Fibroblast of skin of right biceps (primary cell): ENCODE data around the gene CAPN2.

Experiments used
- DNase-seq: peaks from one replicate; pipeline ENCODE4 v3.0.0-alpha.2; 2013

Gene CAPN2

DNA sequence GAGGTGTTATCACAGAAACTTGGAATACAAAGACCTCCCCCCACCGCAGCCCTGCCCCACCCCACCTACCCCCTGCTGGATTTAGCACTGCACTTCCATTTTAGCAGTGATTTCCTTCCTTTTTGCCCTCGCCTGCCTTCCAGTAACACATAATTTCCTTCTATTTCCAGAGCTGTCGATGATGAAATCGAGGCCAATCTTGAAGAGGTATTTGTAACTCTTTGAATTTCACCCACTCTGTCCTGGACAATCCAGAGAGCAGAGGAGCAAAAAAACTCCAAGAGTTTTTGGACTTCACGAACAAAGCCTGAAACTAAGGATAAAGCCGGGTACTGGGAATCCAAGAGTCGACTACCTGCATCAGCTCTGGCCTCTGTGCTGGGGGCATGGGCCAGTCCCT is 49.1 kb downstream of the CAPN2 start:
- DNase-seq: no peak

DNA sequence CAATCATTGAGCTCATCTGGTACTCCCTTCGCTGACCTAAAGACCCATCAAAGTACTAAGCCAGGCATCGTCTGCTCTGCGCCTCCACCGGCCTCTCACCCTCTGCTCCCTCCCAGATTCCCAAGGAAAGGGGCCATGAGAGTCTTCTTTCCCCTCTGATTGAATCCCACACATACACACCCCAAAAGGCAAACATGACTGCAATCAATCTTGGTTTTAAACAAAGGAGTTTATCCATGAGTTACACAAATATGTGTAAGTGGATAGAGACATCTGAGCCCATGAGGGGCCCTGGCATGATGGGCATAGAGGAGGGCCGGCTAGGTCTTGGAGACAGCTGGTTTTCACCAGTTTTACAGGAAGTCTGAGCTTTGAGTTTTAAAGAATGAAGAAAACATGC is 50.9 kb downstream of the CAPN2 start:
- no peak for DNase-seq

DNA sequence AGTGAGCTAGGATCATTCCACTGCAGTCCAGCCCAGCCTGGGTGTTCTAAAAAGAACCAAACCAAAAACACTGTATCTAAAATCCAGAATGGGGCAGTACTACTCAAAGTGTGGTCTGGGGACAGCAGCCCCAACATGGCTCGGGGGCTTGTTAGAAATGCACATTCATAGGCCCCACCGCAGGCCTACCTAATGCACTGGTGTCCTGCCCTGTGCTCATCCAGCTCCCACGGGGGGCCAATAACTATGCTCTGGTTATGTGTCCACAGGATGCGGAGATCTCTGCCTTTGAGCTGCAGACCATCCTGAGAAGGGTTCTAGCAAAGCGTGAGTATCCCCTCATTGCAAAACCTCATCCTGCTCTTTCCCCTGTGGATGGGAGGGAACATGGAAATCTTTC is 51.5 kb downstream of the CAPN2 start:
- DNase-seq: no peak

DNA sequence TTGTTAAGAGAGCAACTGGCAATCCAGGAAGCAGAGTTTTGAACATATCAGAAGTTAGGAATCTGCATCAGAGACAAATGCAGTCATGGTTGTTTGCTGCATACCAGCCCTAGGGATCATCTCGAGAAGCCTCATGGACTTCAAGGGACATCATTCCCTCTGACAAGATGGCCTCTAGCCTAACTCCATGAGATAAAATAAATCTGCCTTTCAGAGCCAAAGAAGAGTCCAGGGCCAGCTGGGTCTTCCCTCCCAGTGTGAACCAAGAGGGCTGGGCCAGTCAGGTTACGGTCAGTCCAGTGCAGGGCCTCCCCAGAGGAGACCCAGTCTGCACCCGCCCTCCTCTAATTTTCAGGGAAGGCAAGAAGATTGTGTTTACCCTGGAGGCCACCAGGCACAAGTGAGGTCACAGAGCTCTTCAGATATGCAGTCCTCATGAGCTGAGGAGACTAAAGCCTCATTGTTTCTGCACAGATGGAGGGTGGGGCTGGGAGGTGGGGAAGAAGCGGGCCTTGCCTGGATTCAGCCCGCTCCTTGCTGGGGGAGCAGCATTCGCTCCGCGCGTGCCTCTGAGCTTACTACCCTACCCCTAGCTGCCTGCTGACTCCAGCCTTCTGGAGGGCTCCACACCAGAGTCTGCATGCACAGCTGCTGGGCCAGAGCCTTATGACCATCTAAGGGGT is 52.8 kb downstream of the CAPN2 start:
- DNase-seq: peak; percentile 16

DNA sequence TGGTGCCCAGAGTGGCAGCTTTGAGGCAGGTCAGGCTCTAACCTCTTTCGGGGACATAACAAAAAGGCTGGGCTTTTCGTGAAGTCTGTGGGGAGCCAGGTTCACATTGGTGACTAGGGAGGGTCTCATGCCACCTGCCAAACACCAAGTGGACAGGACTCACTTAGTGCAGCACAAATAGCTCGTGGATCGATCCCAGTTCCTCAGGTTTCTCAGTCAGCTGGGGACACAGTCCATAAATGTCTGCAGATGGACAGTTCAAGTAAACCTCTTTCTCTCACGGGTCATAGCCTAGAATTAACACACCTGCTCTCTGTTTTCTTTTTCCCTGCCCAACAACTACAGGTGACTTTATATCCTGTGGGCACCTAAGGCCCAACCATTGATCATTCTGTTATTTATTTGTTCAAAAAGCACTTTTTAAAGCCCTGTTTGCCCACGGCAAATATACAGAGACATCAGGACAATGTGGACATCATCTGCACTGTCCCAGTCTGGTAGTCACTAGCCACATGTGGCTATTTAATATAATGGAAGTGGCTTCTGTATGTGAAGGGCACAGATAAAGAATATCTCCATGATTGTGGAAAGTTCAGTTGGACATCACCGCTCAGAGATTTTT is 53.5 kb downstream of the CAPN2 start:
- no peak for DNase-seq

DNA sequence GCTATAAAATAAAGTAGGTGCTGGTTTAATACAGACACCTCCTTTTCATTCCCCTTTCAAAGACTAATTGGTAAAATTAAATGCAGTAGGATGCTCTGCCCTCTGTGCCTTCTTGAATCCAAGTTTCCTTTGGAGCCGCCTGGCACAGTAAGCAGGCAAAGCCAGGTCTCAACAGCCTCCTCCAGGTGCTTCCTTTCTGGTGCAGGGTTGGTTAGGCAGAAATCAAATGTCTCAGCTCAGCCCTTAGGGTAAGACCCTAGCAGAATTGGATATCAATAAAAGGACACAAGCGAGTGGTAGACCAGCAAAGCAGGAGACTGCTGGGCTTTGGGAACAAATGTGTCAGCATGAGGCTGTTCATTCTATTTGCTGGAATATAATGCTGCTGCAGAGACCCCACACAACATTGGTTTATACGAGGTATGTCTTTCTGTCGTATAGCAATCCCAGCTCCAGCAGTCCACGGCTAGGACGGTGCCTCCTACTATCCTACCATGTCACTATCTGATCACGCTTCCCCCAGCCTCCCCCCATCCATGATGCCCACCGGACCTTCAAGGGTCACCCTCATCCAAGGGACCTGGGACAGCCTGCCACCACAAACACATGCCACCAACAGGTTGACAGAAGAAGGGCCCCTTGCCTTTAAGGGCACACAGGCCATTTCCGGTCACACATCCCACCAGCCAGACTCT is 58.4 kb downstream of the CAPN2 start:
- DNase-seq: no peak

DNA sequence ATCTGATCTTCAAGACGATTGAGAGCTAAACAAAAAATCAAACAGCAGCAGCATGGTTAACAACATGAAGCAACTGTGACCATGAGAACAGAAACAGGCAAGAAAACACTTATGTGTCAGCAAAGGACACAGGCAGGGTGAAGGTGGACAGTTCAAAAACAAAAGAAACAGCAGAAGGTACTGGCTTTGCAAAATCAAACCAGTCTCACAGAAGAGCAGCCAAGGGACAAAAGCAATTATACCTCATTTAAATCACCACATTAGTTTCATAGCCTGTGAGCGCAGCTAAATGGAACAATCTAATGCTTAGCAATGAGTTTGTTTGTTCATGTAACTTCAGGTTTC is 59.1 kb downstream of the CAPN2 start:
- no peak for DNase-seq

DNA sequence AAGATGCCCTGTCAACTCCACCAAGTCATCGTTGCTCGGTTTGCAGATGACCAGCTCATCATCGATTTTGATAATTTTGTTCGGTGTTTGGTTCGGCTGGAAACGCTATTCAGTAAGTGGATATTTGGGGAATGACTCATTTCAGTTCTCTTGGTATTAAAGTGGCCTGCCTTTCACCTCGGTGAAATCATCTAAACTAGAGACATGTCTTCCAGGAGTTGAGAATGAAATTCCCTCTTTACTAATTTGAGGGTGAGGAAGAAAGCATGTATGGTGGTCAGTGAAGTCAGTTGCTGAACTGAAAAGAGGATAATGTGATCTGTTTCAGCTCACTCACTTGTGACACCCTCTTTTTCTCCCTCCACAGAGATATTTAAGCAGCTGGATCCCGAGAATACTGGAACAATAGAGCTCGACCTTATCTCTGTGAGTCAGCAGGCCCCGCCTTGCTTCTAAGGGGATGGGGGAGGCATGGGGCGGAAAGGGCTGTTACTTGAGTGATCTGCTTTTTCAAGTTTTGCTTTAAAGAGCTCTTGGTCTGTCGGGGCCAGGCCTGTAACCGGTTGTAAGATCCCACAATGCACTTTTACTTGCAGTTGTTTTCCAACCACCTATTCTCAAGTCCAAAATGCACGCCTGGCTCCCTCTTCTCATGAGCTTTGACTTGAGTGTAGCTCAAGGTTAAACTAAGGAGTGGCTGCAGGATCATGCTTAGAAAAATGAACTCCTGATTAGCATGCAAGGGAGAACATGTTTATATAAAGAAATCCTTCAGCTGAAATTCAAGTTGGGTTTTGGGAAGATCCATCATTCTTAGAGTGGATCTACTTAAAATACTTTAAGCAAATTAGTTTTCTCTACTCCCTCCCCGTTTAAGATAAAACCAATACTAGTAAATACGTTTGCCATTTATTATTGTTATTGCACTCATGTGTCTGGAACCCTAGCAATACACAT is 59.8 kb downstream of the CAPN2 start:
- DNase-seq: peak; percentile 84

DNA sequence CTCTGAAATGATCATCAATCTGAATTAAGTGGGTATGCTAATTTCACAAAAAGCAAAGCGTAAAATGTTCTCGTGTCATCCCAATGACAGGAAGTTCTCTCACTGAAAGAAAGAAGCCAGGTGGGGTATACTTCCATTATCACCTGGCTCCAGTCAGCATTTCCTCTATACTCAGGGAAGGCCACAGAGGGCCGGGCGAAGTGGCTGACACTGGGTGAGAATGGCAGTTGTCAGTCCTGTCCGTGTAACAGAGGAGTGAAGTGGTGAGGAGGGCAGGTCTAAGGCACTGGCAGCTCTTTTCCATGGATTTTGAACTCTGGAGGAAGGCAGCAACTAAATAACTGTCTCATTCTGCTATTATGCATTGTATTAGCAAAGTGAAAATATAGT is 60.4 kb downstream of the CAPN2 start:
- DNase-seq: no peak

DNA sequence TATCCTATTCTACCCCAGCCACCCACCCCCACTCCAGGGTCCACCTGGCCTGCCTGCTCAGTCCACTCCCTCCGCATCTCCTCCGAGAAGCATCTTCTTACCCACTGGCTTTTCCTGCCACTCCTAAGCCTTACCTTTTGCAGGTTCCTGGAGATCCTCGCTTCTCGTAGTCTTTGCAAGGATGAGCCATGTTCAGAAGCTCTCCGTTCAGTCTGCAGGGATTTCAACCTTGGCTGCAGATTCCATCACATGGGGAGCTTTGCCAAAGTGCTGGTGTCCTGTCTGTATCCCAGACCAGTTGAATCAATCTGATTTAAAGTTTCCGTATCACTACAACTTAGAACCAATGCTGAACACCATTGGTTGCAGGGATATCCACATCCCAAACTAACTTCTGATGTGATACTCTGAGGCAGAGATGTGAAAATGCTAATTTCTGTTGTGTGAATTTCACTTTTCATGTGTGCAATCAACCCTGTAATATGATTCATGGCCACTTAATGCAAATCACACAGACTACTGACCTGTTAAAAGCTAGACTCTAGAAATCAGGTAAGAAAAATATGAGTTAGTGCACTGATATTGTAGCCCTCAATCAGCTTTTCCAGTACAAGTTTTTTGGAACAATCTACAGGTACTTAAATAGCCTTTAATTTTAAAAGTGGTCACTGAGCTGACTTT is 61.9 kb downstream of the CAPN2 start:
- DNase-seq: no peak

DNA sequence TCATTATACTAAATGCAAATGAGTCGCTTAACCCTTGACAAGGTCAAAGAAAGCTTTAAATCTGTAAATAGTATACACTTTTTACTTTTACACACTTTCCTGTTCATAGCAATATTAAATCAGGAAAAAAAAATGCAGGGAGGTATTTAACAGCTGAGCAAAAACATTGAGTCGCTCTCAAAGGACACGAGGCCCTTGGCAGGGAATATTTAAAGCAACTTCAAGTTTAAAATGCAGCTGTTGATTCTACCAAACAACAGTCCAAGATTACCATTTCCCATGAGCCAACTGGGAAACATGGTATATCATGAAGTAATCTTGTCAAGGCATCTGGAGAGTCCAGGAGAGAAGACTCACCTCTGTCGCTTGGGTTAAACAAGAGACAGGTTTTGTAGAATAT is 62.7 kb downstream of the CAPN2 start:
- peak; percentile 36 for DNase-seq

DNA sequence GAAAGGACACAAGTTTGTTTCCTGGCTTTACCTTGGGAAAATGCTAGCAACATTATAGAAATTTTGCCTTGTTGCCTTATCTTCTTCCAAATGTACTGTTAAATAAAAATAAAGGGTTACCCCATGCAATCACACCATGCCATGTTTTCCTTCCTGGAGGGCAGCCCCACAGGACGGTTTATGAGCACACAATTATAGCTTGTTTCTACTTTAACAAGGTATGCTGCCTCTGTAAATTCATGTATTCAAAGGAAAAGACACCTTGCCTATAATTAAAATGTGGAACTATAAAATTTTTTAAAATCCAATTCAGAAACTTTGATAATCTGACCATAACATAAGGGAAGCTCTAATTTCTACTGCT is 63.4 kb downstream of the CAPN2 start:
- no peak for DNase-seq

DNA sequence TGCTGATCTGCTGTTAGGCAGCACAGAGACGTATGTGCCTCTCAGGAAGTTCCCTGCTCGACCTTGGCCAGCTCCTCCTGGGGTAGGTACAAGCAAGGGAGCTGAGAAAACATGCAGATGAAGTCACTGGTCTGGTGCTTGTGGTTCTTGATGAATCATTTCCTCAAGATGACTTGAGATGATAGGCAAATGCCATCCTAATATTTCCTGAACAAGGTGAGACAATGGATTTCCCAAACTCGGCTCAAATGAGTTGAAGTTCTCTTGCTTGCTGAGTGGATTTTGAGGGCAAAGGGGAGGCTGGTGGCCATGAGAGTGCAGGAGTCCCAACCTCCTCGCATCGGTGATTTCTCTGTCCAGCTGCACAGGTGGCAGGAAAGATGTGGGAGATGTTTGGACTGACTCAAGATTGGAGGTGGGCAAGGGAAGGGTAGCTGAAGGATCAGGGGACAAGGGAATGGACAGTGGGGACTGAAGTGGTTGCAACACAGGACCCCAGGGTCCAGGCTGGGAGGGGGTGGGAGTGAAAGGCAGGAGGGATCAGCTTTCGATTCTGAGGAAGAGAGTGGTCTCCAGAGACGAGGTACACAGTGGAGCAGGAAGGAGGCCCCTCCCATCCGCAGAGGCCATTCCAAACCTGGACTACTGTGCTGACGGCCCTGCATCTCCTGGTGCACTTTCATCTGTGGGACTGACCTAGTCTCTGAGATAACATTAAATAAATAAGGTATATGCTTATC is 63.9 kb downstream of the CAPN2 start:
- peak; percentile 81 for DNase-seq

DNA sequence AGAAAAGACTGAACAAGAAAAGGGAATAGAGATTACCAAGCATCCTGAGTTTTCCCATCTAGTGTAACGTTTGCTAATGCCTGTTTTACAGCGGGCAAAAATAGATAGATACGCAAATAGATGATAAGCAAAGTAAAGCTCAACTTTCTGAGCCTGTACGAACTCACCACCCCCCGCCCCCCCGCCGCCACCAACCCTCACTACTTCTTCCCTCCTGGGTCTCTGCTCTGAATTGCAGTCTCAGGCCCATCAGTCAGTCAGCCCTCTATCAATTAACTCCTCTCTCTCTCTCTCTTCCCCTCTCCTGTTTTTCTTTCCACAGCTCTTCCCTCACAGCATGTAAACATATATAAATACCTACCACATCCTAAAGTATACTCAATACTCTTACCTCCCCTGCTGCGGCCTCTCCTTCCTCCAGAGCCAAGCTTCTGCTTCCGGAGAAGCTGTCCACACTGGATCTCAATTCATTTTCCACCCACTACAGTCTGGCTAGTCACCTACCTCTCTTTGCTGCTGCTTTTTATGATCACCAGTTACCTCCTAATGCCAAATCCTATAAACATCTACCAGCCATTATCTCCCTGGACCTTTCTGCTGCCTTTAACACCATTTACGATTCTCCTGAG is 64.6 kb downstream of the CAPN2 start:
- no peak for DNase-seq

DNA sequence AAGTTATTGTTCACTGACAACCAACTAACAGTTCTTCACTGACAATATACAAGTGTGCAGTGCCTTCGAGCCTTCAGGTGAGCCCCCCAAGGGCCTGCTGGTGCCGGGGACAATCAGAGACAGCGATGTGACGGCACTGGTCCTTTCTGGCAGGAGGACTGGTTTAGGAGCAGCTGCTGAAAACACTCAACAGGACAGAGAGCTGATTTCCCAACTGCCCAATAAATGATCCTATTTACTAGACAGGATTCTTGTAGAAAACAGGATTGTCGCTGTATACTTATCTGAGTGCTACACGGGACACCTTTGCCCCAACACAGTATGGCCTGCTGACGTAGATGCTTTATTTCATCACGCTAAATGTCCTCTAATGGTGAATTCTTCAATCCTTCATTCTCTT is 68.0 kb downstream of the CAPN2 start:
- DNase-seq: no peak

DNA sequence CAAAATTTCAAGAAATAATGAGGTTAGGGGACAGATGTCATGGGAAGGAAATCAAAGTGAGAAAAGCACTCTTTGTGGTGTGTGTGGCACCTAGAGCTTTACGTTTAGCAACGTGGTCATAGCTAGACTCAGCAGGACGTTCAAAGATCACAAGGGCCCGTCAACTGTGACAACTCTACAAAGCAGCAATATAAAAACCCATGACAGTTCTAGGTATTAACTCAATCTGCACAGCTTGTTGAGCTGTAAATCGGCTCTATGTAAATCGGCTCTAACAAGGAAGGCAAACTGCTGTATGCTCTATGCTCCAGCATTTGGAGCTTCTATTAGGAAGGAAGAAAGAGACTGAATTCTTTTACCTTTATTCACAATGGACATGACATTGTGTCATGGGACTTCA is 68.6 kb downstream of the CAPN2 start:
- DNase-seq: no peak

DNA sequence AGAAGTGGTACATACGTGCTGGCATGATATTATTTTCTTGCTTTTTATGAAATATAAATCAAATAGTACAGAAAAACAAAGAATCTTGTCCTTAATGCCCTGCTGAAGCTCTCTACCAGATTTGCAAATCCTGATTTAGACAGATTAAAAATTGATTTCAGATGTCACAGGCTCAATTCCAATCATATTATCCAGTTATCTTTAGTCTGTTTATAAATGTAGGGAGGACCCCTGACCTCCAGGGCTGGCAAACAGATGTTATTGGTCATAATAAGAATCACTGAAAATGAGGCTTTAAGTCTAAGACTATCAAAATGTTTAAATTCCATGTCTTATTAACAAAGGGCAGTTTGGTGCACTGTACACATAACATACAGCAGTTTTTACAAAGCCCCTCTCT is 71.3 kb downstream of the CAPN2 start:
- no peak for DNase-seq

DNA sequence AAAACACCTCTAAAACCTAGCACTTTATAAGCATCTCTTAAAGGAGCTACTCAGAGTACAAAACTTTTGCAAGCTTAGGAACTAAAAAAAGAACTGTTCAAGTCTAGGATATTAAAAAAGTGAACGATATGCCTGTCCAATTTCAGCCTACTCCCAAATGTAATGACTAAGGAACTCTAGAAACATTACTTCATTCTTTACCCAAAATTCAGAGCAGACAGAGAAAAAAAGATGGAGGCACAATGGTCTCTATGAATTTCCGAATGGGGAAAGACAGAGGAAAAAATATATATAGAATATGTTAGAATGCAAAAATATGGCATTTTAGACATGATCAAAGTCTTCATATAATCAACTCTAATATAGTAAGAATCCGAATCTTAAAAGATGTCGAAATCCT is 72.2 kb downstream of the CAPN2 start:
- no peak for DNase-seq

DNA sequence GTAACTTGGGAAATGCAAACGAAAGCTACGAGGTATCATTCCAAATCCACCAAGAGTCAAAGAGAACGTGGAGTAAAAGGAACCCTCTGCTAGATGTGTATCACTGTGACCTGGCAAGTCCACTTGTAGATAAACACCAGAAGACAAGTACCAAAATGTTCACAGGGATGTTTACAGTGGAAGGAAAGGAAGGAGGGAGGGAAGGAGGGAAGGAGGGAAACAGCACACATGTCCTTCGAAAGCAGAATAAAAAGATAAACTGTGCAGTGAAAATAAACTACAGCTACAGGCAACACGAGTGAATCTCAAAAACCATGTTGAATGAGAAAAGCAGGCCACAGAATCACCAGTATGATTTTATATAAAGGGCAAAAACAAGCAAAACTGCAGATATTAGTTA is 73.5 kb downstream of the CAPN2 start:
- no peak for DNase-seq

DNA sequence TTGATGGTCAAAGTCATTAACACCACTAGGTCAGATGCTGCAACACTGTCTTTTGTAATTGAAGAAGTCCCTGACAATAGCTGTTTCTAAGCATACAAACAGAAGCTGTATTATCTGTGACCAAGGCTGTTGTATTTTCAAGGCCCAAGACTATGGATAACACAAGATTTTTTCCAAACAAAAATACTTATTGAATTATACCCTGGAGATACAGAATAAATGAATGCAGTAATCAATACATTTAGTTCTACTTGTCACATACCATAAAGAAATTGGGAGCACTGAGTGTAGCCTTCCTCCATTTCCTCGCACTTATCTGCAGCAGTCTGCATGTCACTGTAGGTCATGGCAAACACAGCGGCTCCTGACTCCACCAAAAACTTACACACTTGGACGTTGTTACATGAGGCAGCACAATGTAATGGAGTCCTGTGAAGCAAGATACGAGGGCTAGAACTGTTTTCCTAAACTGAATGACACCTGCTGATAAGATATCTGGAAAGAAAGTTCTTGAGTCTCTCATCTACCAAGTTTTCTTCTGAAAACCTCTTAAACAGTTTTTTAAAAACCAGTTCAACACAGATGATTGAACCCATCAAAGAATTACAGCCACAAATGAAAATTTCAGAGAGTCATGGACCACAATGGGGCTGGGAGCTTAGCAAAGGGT is 76.5 kb downstream of the CAPN2 start:
- DNase-seq: no peak

DNA sequence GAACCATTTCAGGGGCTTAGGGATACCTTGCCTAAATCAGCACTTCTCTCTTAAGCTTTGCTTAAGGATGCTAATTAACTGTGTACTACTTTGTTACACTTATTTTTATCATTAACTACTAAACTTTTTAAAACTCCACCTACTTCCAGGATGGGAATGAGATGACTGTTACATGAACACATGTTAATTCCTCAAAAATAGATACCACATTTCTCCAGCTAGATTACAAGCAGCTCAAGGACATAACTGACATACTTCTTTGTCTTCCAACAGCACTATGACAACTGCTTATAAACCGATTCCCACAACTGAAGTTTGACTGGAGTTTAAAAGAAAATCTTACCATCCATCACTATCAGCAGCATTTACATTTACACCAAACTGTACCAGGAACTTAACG is 79.7 kb downstream of the CAPN2 start:
- DNase-seq: peak; percentile 11
